ENCODE measurements around the gene FAAH.

The FAAH gene

DNA sequence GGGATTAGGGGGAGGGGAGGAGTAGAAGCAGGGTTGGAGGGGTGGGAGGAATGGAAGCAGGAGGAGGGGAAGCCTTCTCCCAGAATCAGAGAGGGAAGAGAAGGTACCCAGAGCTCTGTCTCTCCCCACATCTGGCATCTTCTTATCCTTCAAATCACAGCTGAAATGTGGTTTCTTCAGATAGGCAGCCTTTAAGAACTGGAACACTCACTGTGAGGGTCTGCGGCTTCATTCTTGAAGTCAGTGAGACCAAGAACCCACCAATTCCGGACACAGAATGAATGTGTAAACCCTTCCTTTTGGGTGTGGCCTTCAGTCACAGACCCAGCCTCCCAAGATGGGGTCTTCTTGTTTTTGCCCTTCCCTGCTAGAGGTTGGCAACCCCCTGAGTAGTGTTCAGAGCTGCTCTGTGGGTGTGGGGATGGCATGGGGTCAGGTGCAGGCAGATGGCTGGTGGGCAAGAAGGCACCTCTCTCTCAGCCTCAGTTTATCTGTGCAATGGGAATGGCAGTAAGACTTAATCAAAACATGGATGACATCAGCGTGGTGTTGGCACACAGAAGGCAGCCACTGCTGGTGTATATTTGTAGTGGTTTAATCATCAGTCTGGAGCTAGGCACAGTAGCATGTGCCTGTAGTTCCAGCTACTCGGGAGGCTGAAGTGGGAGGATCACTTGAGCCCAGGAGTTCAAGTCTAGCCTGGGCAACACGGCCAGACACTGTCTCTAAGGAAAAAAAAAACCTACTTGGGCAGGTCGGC, 7.2 kb downstream of the FAAH start:
- DNase-seq (ENCODE audit: low read depth): no peak

DNA sequence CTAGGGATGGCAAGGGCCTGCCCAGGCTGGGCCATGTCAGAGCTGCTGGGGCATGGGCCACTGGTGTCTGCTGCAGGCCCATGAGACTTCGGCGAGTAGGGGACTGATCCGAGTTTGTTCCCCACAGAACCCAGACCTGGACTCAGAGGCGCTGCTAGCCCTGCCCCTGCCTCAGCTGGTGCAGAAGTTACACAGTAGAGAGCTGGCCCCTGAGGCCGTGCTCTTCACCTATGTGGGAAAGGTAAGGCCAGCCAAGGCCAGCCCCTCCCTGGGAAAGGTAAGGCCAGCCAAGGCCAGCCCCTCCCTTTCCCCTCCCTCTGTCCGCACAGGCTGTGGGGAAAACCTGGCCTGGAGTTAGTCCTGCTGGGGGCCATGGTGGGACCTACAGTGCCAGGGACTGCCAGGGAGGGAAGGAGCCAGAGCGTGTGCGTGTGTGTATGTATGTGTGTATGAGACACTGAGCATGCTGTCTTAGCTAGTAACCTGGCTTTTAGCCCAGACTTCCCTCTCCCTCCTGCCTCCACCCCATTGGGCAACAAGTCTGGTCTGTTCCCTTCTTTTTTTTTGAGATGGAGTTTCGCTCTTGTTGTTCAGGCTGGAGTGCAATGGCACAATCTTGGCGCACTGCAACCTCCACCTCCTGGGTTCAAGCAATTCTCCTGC, 8.0 kb downstream of the FAAH start:
- DNase-seq (ENCODE audit: low read depth): no peak

DNA sequence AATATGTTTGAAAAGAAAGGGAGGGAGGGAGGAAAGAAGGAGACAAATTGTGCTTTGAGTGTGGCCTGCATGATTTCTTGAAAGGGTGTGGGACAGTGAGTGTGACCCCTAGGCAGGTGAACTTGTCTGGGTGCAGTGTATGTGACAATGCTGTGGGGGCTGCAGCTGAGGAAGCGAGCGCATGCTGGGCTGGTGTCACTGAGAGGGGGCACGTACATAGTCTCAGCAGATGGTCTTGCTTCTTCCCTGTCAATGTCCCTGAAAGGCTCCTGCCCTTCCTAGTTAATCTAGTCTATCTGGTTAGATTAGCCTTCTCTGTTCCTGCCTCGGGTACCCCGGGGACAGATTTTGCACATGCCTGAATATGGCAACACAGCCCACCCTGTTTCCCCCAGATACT, 9.8 kb downstream of the FAAH start:
- no peak for DNase-seq (ENCODE audit: low read depth)

DNA sequence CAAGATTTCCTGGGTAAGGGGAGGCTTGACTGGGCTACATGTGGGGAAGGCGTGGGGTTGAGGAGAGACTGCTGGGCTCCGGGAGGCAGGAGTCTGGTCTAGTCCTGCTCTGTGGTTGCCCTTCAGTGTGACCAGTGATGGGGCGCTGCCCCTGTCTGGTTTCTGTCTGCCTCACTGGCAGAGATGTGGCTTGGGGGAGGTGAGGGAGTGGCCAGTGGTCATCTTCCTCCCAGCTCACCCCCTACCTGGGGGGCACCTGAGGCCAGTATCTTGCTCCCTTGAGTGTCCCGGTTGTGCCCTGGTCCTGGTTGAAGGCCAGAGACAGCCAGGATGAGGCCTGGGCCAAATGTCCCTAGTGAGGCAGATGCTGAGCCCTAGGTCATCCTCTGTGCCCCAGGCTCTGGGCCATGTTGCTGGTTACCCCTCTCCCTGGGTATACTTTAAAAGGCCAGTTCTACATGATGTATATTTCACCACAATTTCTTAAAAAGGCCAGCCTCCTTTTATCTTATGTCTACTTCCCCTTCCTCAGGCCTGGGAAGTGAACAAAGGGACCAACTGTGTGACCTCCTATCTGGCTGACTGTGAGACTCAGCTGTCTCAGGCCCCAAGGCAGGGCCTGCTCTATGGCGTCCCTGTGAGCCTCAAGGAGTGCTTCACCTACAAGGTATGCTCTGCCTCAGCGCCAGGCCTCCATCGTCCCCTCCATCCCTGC, 10.5 kb downstream of the FAAH start:
- DNase-seq (ENCODE audit: low read depth): no peak

DNA sequence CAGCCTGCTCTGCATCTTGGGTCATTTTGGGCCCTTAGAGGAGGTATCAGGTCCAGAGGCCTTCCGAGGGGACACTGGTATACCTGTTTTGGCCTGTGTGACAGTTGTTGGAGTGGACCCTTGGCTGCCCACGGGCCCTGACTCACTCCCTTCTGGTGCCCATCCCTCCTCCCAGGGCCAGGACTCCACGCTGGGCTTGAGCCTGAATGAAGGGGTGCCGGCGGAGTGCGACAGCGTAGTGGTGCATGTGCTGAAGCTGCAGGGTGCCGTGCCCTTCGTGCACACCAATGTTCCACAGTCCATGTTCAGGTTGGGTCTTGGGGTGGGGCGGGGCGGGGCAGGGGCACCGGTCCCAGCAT, 11.1 kb downstream of the FAAH start:
- no peak for DNase-seq (ENCODE audit: low read depth)

DNA sequence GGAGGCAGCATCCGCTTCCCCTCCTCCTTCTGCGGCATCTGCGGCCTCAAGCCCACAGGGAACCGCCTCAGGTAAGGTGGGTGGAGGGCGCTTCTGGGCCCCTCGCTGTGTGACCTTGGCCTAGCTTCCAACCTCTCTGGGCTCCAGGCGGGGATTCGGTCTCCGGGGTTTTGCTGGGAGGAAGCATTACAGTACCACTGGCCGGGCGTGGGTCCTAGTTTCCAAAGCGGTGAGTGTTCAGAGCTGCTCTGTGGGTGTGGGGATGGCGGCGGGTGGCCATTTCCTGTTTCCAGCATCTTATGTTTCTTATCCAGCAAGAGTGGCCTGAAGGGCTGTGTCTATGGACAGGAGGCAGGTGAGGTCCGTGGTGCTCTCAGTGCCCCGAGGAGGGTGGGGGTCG, 11.6 kb downstream of the FAAH start:
- no peak for DNase-seq (ENCODE audit: low read depth)

DNA sequence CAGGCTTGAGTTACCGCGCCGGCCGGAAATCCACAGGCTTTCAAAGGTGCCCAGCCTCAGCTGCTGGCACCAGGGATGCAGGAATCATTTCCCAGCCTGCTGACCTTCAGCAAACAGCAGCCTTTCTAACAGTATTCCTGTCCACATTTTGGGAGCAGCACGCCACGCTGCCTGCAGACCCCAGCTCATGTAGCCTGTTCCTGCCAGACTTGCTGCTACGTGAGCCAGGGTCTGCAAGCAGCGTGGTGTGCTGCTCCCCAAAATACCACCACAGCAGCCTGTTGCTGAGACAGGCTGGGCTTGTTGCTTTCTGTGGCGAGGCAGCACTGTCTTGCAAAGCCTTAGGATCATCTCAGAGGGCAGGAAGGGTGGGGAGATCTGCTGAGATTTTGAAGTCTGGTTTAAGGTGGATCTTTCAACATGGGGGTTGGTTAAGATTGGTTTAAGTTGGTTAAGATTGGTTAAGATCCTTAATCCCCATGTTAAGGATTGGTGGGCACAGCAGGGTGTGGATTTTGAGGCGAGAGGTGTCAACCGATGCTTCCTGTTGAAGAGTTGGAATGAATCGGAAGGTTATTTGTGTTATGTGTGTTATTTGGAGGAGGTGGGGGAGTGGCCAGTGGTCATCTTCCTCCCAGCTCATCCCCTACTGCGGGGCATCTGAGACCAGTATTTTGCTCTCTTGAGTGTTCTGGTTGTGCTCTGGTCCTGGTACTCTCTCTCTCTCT, 12.9 kb downstream of the FAAH start:
- no peak for DNase-seq (ENCODE audit: low read depth)

DNA sequence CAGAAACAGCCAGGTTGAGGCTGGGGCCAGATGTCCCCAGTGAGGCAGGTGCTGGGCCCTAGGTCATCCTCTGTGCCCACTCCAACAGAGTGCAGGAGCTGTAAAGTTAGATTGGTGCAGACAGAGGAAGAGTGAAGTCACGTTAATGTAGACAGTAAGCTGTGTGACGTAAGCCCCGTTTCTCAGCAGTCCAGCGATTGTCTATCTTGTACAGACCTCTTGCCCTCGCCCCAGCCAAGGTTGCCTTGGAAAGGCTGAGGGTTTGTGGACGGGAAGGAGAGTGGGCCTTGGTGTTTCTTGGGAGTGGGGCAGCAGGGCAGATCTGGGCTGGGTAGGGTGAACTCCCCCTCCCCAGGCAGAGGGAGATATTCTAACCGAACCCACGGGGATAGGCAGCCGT, 13.5 kb downstream of the FAAH start:
- no peak for DNase-seq (ENCODE audit: low read depth)

DNA sequence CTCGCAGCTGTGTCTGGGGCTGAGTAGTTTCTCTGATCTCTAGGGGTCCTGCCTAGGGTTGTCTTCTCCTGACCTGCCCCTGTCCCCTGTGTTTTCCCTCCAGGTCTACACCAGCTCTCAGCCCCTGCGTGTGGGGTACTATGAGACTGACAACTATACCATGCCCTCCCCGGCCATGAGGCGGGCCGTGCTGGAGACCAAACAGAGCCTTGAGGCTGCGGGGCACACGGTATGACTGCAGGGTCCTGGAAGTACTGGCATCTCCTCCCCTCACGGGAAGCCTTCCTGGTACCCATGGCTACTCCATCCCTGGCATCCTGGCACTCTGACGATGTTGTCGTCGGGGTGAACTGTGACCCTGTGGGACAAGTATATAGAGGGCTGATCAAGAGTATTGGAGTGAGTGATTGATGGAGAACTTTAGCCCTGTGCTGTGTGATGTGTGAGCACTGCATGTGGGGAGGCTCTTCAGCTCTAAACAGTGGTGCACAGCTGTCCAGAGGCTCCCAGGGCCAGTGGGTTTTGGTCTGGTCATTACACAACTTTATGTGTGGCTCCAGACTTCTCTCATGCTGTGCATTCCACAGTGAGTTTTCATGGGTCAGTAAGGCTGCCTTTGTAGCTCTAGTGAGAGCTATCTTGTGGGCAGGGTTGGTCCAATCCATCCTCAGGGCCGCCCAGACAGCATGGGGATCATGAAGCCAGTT, 14.4 kb downstream of the FAAH start:
- DNase-seq (ENCODE audit: low read depth): no peak

DNA sequence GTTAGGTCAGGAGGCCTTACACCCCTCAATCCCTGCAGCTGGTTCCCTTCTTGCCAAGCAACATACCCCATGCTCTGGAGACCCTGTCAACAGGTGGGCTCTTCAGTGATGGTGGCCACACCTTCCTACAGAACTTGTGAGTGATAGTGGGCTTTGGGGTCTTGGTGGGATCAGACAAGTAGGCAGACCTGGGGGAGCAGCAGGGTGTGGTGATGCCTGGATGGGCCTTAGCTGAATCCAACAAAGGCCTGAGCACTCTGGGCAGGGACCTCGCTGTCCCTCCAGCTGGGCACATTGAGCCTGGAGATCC, 14.9 kb downstream of the FAAH start:
- no peak for DNase-seq (ENCODE audit: low read depth)

DNA sequence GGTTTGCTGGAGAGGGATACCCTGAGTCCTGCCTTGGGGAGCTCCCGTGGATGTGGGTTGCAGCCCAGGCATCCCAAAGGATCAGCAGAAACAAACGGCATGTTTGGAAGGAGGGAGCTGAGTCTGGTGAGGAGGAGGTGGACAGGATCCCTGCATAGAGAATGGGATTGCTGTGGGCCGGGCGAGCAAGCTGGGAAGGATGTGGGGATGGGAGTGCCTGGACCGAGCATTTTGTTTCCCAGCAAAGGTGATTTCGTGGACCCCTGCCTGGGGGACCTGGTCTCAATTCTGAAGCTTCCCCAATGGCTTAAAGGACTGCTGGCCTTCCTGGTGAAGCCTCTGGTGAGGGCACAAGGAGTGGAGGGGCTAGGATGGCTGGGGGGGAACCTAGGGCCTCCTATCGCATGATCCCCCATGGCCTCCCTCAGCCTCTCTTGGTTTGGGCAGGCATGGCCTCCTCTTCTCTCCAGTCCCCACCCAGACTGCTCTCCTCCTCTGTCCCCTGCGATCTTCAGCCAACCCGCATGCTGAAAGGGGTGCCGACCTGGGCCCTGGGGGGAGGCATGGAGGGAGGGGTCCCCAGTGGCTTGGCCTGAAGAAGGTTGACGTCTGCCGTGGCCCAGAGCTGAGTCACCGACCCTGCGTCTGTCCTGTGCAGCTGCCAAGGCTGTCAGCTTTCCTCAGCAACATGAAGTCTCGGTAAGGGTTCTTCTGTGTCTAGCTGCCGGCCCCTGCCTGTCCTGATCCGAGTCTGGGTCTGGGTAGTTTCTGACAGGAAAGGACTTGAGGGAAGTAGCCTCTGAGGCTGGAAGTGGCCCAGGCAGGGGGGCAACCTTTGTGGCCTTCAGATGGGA, 16.3 kb downstream of the FAAH start:
- no peak for DNase-seq (ENCODE audit: low read depth)

DNA sequence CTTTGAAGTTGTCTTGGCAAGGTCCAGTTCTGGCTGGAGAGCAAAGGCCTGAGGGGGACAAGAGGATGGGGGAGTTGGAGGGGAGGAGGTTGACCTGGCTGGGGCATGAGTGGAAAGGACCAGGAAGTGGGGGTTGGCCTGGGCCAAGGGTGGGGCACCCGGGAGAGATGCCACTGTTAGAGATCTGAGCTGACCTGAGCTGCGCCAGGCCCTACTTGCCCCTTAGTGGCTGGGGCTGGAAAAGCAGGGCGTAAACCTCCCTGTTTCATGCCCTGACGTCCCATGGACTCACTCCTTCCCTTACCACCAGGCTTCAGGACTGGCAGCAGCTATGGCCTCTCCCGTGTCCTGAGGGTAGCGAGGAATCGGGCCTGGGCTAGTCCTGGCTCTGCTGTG, 16.9 kb downstream of the FAAH start:
- no peak for DNase-seq (ENCODE audit: low read depth)

DNA sequence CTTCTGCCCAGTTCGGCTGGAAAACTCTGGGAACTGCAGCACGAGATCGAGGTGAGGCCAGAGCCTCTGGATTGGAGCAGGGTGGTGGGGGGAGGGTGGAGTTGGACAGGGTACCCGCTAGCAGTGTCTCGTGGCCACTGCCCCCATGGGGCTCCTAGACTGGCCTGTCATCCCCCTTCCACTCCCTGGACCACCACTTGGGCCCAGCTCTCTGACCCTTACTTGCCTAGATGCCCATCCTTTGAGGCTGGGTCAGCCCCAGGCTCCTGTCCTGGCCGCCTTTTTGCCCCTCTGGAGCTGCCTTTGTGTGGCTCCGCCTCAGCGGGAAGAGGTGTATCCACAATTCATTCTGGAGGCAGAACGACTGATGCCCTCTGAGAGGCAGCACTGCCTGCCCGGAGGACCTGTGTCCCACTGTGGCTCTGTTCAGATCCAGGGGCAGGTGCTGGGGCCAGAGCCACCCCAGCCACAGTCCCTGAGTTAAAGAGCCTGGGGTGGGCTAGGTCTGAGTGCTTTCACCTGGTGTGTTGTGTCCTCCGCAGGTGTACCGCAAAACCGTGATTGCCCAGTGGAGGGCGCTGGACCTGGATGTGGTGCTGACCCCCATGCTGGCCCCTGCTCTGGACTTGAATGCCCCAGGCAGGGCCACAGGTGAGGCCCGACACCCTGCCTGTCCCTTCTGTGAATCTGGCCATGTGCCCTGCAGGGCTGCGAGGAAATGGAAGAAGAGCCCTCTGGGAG, 17.7 kb downstream of the FAAH start:
- no peak for DNase-seq (ENCODE audit: low read depth)

DNA sequence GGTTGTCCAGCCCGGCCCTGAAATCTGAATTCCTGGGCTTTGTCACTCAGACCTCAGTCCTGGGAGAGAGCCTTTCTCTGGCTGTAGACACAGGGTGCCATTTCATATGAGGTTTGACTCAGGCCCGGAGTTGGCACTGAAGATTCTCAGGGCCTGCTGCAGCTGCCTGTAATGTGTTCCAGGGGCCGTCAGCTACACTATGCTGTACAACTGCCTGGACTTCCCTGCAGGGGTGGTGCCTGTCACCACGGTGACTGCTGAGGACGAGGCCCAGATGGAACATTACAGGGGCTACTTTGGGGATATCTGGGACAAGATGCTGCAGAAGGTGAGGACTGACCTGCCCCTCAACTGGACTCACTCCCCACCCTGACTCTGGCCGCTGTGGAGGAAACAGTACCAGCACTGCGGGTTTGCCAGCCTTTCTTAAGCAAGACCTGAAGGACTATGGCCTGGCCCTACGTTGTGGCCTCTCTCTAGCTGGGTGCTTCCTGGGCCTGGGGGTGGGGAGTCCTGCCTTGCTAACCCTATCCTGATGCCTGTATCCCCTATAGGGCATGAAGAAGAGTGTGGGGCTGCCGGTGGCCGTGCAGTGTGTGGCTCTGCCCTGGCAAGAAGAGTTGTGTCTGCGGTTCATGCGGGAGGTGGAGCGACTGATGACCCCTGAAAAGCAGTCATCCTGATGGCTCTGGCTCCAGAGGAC, 18.9 kb downstream of the FAAH start:
- no peak for DNase-seq (ENCODE audit: low read depth)

DNA sequence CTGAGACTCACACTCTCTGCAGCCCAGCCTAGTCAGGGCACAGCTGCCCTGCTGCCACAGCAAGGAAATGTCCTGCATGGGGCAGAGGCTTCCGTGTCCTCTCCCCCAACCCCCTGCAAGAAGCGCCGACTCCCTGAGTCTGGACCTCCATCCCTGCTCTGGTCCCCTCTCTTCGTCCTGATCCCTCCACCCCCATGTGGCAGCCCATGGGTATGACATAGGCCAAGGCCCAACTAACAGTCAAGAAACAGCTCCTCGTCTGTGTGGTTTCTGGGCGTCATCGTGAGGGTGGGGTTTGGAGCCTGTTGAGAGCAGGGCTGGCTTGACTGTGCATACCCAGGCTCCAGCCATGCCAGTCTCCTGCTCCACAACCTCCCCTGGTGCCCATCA, 19.5 kb downstream of the FAAH start:
- DNase-seq (ENCODE audit: low read depth): no peak

DNA sequence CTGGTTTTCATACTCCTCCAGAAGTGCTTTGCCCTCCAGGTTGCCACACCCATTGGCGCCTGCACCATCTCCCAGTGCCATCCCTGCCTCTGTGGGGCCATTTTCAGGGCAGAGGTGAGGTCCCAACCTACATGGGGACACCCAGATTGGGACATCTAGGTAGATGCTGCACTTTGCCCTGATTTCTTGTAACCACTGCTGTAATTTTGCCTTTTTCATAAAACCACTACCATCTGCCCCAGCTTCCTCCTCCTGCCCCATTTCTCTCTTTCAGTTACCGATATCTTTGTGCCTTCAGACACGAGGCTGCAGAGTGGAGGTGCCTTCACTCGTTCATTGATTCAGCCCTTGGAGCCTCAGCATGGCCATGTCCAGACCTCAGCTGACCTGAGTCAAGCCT, 21.4 kb downstream of the FAAH start:
- no peak for DNase-seq (ENCODE audit: low read depth)

DNA sequence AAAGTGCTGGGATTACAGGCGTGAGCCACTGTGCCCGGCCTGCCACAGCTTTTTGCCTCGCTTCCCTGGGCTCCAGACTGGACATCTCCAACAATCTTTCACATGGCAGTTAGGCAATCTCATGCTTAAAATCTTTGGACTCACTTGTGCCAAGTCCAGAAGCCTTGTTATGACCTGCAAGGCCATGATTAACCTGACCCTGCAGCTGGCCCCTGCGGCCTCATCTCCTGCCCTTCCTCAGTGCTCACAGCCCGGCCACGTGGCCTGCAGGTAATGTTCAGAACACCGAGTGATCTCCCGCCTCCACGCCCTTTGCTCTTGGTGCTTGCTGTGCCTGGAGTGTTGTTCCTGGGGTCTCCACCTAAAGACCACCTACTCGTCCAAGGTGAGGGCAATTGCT, 24.9 kb downstream of the FAAH start:
- no peak for DNase-seq (ENCODE audit: low read depth)

DNA sequence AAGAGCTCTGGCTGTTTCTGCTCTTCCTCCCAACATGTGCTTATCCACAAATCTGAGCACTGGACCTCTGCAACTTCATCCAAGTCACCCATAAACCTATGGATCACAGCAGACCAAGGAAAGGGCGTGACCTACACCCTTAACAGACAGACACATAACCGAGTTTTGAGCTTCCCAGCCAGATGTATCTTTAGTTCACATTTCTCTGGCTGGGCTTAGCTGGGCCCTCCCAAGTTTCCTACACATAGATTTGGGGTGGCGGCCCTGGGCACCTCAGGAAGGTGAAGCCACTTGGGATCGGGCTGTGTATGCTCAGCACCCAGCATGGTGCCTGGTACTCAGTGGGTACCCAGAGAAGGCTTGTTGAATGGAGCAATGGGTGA, 26.4 kb downstream of the FAAH start:
- DNase-seq (ENCODE audit: low read depth): no peak

DNA sequence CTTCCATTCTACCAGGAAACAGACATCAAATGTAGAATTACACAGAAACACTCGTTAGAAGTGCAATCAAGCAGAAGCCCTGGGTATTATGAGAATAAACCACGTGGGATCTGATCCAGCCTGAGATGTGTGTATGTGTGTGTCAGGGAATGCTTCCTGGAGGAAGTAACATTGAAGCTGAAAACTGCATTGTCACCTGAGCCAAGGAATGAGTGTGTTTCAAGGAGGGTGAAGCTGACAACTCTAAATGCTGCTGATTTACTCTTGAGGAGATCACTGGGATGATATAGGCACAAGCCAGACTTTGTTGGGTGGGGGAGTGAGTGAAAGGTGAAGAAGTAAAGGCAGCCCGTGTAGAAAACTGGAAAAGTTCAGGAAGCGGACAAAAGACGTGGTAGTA, 27.6 kb downstream of the FAAH start:
- DNase-seq (ENCODE audit: low read depth): no peak

DNA sequence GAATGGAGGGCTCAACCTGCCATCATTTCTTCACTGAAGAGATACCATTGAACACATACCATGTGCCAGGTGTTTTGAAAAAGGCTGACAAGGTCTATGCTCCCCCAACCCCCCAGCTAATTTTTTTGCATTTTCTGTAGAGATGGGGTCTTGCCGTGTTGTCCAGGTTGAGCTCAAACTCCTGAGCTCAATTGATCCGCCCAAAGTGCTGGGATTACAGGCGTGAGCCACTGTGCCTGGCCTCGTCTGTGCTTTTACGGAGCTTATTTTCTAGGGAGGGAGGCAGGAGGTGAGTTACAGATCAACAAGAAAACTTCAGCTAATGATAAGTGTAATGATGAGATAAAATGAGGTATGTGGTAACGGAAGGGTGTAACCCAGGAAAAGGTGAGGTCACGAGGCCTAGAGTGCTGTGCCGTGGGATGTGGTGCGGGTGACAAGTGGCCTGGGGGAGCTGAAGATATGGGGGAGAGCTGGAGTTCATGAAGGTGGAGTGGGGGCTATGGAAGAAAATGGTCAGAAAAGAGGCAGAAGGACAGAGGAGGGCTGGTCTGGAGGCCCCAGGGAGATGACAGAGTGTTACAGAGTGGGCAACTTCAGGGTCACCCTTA, 28.2 kb downstream of the FAAH start:
- no peak for DNase-seq (ENCODE audit: low read depth)
